DND-41 (cell line): ENCODE measurements around the gene HMOX1.

Source experiments
- ATAC-seq: fragments of 200-7000 bp; cut with Tn5 transposase; 3 replicates; pipeline ENCODE4 v1.9.1; 2021; ENCODE audit warnings: low read depth; ENCODE audit not compliant: insufficient read depth
- DNase-seq: peaks from one replicate; pipeline ENCODE4 v3.0.0-alpha.2; 2020
- H2AFZ ChIP-seq: 2 replicates; pipeline ENCODE4 v1.6.0; 2012; ENCODE audit warnings: low read depth, low read length
- H3K27ac ChIP-seq: 2 replicates; pipeline ENCODE4 v1.5.1; 2012; ENCODE audit warnings: low read length, inconsistent platforms
- H3K27me3 ChIP-seq: fragments of 200-600 bp; sonication (generic); 2 replicates; pipeline ENCODE4 v1.6.0; 2012; ENCODE audit warnings: low read length, mild to moderate bottlenecking, inconsistent platforms; ENCODE audit not compliant: insufficient read depth, poor library complexity
- H3K36me3 ChIP-seq: 2 replicates; pipeline ENCODE4 v1.5.1; 2012; ENCODE audit warnings: low read length, inconsistent platforms; ENCODE audit not compliant: insufficient read depth
- H3K4me1 ChIP-seq: 2 replicates; pipeline ENCODE4 v1.5.1; 2012; ENCODE audit warnings: mild to moderate bottlenecking, low read length; ENCODE audit not compliant: insufficient read depth
- H3K4me2 ChIP-seq: 2 replicates; pipeline ENCODE4 v1.6.0; 2012; ENCODE audit warnings: mild to moderate bottlenecking, moderate library complexity, low read length, inconsistent platforms; ENCODE audit not compliant: insufficient read depth
- H3K4me3 ChIP-seq, 2 experiments: fragments of 200-600 bp in 1 of 2; shearing (Covaris generic) in 1 of 2; 2 replicates each; pipeline ENCODE4 v1.5.1; 2012 to 2016; ENCODE audit warnings: inconsistent platforms in 2 of 2, low read length in 2 of 2, mild to moderate bottlenecking in 2 of 2, low read depth in 1 of 2, moderate library complexity in 1 of 2
- H3K79me2 ChIP-seq: 2 replicates; pipeline ENCODE4 v1.6.0; 2012; ENCODE audit warnings: low read length, inconsistent platforms; ENCODE audit not compliant: insufficient read depth
- H3K9ac ChIP-seq: 2 replicates; pipeline ENCODE4 v1.6.0; 2012; ENCODE audit warnings: low read depth, mild to moderate bottlenecking, inconsistent platforms, low read length, moderate library complexity
- H3K9me3 ChIP-seq: 2 replicates; pipeline ENCODE4 v1.5.1; 2012; ENCODE audit warnings: low read length, moderate library complexity, mild to moderate bottlenecking, inconsistent platforms; ENCODE audit not compliant: insufficient read depth, severe bottlenecking
- H4K20me1 ChIP-seq: 2 replicates; pipeline ENCODE4 v1.6.0; 2012; ENCODE audit warnings: low read length; ENCODE audit not compliant: insufficient read depth
- CTCF ChIP-seq: IDR thresholded peaks from 2 replicates; pipeline ENCODE4 v1.5.1; 2012; ENCODE audit warnings: borderline replicate concordance, low read length, moderate library complexity, mild to moderate bottlenecking; ENCODE audit not compliant: poor library complexity, severe bottlenecking; ENCODE audit errors: extremely low read depth
- EZH2 ChIP-seq: IDR thresholded peaks from 3 replicates; pipeline ENCODE4 v1.6.1; 2012; ENCODE audit warnings: borderline replicate concordance, low read depth, mild to moderate bottlenecking, moderate library complexity, low read length, inconsistent platforms; ENCODE audit not compliant: severe bottlenecking

HMOX1 gene

GRCh38 chr22:35431483-35432227 is 50.8 kb downstream of the HMOX1 start:
- Histone ChIP-seq H3K4me1 (no peaks in the 10 kb centered on the region), H3K79me2 (peaks cover 3% of the 10 kb centered on the region; the same call in 1 of the 2 replicates), H3K27ac (no peak overlapping the region), H3K36me3 (peaks cover 90% of the 10 kb centered on the region), H2AFZ (no peak overlapping the region), H4K20me1 (peaks cover 35% of the 10 kb centered on the region), H3K9ac (no peak overlapping the region), H3K4me3 (no peak overlapping the region), H3K4me2 (no peak overlapping the region), H3K27me3 (no peaks in the 10 kb centered on the region), H3K9me3 (peaks cover 14% of the 10 kb centered on the region)
- no peak for TF ChIP-seq CTCF
- no peak for TF ChIP-seq EZH2
- DNase-seq (no peak), ATAC-seq (no peak)

GRCh38 chr22:35432228-35432905 is 51.5 kb downstream of the HMOX1 start:
- peaks cover 14% of the 10 kb centered on the region for H3K9me3 ChIP-seq
- no peak overlapping the region for H3K27ac ChIP-seq
- TF ChIP-seq CTCF (no peak), EZH2 (no peak)
- peaks cover 34% of the 10 kb centered on the region for H4K20me1 ChIP-seq
- no peak for ATAC-seq
- peaks cover 91% of the 10 kb centered on the region for H3K36me3 ChIP-seq
- H3K4me1 ChIP-seq: no peaks in the 10 kb centered on the region
- no peaks in the 10 kb centered on the region for H3K27me3 ChIP-seq
- no peak for DNase-seq
- H3K9ac ChIP-seq: no peak overlapping the region
- peaks cover 3% of the 10 kb centered on the region; the same call in 1 of the 2 replicates for H3K79me2 ChIP-seq
- no peak overlapping the region for H3K4me2 ChIP-seq
- H2AFZ ChIP-seq: no peak overlapping the region
- no peak overlapping the region for H3K4me3 ChIP-seq

GRCh38 chr22:35434061-35434710 is 53.3 kb downstream of the HMOX1 start:
- TF ChIP-seq CTCF (no peak), EZH2 (no peak)
- Histone ChIP-seq H2AFZ (no peak overlapping the region), H3K27me3 (no peaks in the 10 kb centered on the region), H3K79me2 (peaks cover 3% of the 10 kb centered on the region; the same call in 1 of the 2 replicates), H3K27ac (no peak overlapping the region), H3K9me3 (peaks cover 14% of the 10 kb centered on the region), H3K36me3 (peaks cover 92% of the 10 kb centered on the region), H3K4me2 (no peak overlapping the region), H3K4me3 (no peak overlapping the region), H4K20me1 (peaks cover 39% of the 10 kb centered on the region), H3K9ac (no peak overlapping the region), H3K4me1 (no peaks in the 10 kb centered on the region)
- DNase-seq (no peak), ATAC-seq (no peak)
